Measurements from ENCODE around the gene MEGF10. TPM values are rescaled to one million over a fixed set of nuclear protein-coding genes. Genes with fewer than 3 reads are reported as not detected.

The MEGF10 gene
- total and polyA plus RNA-seq, 10 of the 15 experiments (the other 5 are each of a cell fraction or from before 2014, with no cell fraction given), result 0.03 to 0.21 (median 0.05) TPM; not detected in 5

- ChIA-PET RAD21 (ENCODE audit: unreplicated experiment) (interaction anchor here (1.3 kb wide), 1 partner anchor 664 kb away, joined by 3 read pairs; no protein-coding TSS in a partner anchor), SMC1A (ENCODE audit: uncharacterized antibody, unreplicated experiment) (interaction anchor here (0.7 to 1.1 kb wide), 2 partner anchors 169 to 309 kb away, joined by 3 read pairs; no protein-coding TSS in a partner anchor), CTCF (interaction anchor here (0.8 to 1.4 kb wide), 4 partner anchors 37 to 663 kb away, joined by 3 read pairs; no protein-coding TSS in a partner anchor), POLR2A (interaction anchor here (0.6 kb wide), 1 partner anchor 12 kb away, joined by 3 read pairs; no protein-coding TSS in a partner anchor)
- 12% methylated on average over 5 of the region's 5 CpGs for WGBS (ENCODE audit: insufficient coverage, insufficient replicate concordance, low lambda C conversion rate, missing lambda C conversion rate)
- no peaks in the 10 kb centered on the region for H3K27me3 ChIP-seq (replicated peaks in 1 of 2; ENCODE audit: control insufficient read depth in 2 of 2, insufficient read depth in 2 of 2, low read length in 1 of 2)
- ATAC-seq (peak; percentile 95), FAIRE-seq (peak; percentile 97), DNase-seq (ENCODE audit: low read depth, low spot score) (peak; percentile 58)
- H3K9me3 ChIP-seq (replicated peaks; ENCODE audit: control insufficient read depth, insufficient read depth, low read length), result no peaks in the 10 kb centered on the region
- no TSS peak for BruUV-seq (replicated peaks)
- peak overlapping the region; percentile 94 for H3K4me2 ChIP-seq (ENCODE audit: control insufficient read depth, insufficient read depth)
- H2AFZ ChIP-seq (ENCODE audit: control insufficient read depth, low read depth, low read length), result peak overlapping the region; percentile 62
- H3K36me3 ChIP-seq (ENCODE audit: control insufficient read depth in 2 of 2, insufficient read depth in 2 of 2, low read length in 1 of 2), result no peaks in the 10 kb centered on the region
- no peaks in the 10 kb centered on the region for H4K20me1 ChIP-seq (ENCODE audit: control insufficient read depth, insufficient read depth)
- no peaks in the 10 kb centered on the region for H3K79me2 ChIP-seq (ENCODE audit: control insufficient read depth, insufficient read depth, low read length)
- intact Hi-C loops (cut with micrococcal nuclease; ENCODE audit: unreplicated experiment), result no loop called here
- in situ Hi-C loops (cut with MboI), result no loop called here
- peaks cover 14% of the 10 kb centered on the region for H3K4me1 ChIP-seq (ENCODE audit: control insufficient read depth, insufficient read depth, low read length)
- H3K27ac ChIP-seq (ENCODE audit: control insufficient read depth, insufficient read depth), result no peak overlapping the region
- peak overlapping the region; percentile 34 for H3K9ac ChIP-seq (ENCODE audit: control insufficient read depth, insufficient read depth, low read length)
- peak overlapping the region; percentile 34; the same call in 1 of the 2 replicates for H3K4me3 ChIP-seq
- TF ChIP-seq CREM (IDR thresholded peaks at IDR 0.05; ENCODE audit: low read depth) (no peak), IRF3 (IDR thresholded peaks at IDR 0.05) (no peak), MEF2A (IDR thresholded peaks at IDR 0.05; ENCODE audit: insufficient read depth, low read depth, low read length) (peak; percentile 55; the same call in 1 of the 2 replicates), HDAC2 (IDR thresholded peaks at IDR 0.05) (no peak), JUND (IDR thresholded peaks at IDR 0.05; ENCODE audit: low read depth, low read length) (no peak), PML (IDR thresholded peaks at IDR 0.05; ENCODE audit: low read length) (no peak), ATF3 (IDR thresholded peaks at IDR 0.05; ENCODE audit: borderline replicate concordance, extremely low read depth, low read depth, low read length) (no peak), FOXK2 (IDR thresholded peaks at IDR 0.05) (no peak), TCF12 (IDR thresholded peaks at IDR 0.05; ENCODE audit: low read depth, low read length) (no peak), REST (IDR thresholded peaks at IDR 0.05; ENCODE audit: low read depth, low read length) (no peak), PAX8 (IDR thresholded peaks at IDR 0.05) (no peak), ZZZ3 (IDR thresholded peaks at IDR 0.05; ENCODE audit: control insufficient read depth, insufficient read length, low read depth) (no peak), EZH2 (IDR thresholded peaks at IDR 0.05; ENCODE audit: borderline replicate concordance, control insufficient read depth, low read depth, low read length) (no peak), IKZF1 (conservative IDR thresholded peaks at IDR 0.05) (peak; percentile 51; the same call in 1 of the 2 replicates), PBX3 (IDR thresholded peaks at IDR 0.05; ENCODE audit: insufficient replicate concordance, low read depth, low read length) (no peak)
Measured at GRCh38 chr5:127320032-127320965, 29.7 kb downstream of the MEGF10 start.
